ENCODE measurements around the gene CIRBP.

DNA sequence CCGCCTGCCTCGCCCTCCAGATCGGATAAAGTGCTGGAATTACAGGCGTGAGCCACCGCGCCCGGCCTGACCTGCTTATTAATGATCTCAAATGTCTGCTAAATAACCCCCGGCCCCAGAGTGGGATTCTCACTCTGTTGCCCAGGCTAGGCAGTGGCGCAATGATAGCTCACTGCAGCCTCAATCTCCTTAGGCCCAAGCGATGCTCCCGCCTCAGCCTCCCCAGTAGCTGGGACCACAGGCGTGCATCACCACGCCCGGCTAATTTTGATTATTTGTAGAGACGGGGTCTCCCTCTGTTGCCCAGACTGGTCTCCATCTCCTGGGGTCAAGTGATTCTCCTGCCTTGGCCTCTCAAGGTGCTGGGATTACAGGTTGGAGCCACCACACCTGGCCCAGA lies 28.2 kb upstream of the CIRBP start:
- TF ChIP-seq, protein P1, sequence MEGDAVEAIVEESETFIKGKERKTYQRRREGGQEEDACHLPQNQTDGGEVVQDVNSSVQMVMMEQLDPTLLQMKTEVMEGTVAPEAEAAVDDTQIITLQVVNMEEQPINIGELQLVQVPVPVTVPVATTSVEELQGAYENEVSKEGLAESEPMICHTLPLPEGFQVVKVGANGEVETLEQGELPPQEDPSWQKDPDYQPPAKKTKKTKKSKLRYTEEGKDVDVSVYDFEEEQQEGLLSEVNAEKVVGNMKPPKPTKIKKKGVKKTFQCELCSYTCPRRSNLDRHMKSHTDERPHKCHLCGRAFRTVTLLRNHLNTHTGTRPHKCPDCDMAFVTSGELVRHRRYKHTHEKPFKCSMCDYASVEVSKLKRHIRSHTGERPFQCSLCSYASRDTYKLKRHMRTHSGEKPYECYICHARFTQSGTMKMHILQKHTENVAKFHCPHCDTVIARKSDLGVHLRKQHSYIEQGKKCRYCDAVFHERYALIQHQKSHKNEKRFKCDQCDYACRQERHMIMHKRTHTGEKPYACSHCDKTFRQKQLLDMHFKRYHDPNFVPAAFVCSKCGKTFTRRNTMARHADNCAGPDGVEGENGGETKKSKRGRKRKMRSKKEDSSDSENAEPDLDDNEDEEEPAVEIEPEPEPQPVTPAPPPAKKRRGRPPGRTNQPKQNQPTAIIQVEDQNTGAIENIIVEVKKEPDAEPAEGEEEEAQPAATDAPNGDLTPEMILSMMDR (IDR thresholded peaks at IDR 0.05; ENCODE audit: poor library complexity), result no peak
- TF ChIP-seq EZH2phosphoT487 (IDR thresholded peaks at IDR 0.05; ENCODE audit: low read depth, severe bottlenecking, unreplicated experiment) (no peak), EZH2 (IDR thresholded peaks at IDR 0.05; ENCODE audit: borderline replicate concordance) (no peak)
